GM21381 (cell line): ENCODE results near the gene C19orf81.

Source experiments
- ATAC-seq: cut with Tn5 transposase; IDR thresholded peaks from one replicate; pipeline ENCODE4 v1.9.1; 2021; ENCODE audit warnings: mild to moderate bottlenecking, moderate library complexity; ENCODE audit not compliant: unreplicated experiment

Gene C19orf81

GRCh38 chr19:50678323-50678722 lies 29.1 kb downstream of the C19orf81 start:
- ATAC-seq = no peak

- peak; percentile 73 for ATAC-seq
These were observed 30.2 kb downstream of the C19orf81 start for GRCh38 chr19:50679177-50680125.

- no peak for ATAC-seq
These were observed 37.2 kb downstream of the C19orf81 start for GRCh38 chr19:50686310-50687032.

- no peak for ATAC-seq
These were observed 39.5 kb downstream of the C19orf81 start for GRCh38 chr19:50688766-50689165.

DNA sequence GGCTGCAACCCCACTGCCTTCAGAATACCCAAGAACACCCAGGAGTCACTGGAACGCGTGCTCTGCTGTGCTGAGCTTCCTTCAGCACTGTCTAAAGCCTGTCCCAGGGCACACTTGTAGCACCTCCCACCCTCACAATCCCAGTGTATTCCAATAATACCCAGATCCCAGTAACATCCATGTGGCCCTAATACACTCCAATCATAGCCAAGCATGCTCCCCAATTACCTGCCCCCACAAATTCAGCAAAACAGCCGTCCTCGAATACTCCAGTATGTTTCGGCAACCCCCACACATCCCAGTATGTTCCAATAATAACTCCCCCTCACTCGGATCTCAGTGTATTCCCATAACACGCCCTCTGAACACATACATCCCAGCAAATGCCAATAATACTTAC lies 41.2 kb downstream of the C19orf81 start:
- ATAC-seq = no peak

GRCh38 chr19:50693064-50693975 lies 44.1 kb downstream of the C19orf81 start:
- no peak for ATAC-seq

GRCh38 chr19:50694815-50695145 lies 45.5 kb downstream of the C19orf81 start:
- no peak for ATAC-seq

- no peak for ATAC-seq
These were observed 46.2 kb downstream of the C19orf81 start for GRCh38 chr19:50695251-50696093.

- no peak for ATAC-seq
These were observed 46.8 kb downstream of the C19orf81 start for GRCh38 chr19:50696094-50696483.

GRCh38 chr19:50697414-50698124 lies 48.3 kb downstream of the C19orf81 start:
- ATAC-seq = no peak

GRCh38 chr19:50701367-50701985 lies 52.2 kb downstream of the C19orf81 start:
- no peak for ATAC-seq

DNA sequence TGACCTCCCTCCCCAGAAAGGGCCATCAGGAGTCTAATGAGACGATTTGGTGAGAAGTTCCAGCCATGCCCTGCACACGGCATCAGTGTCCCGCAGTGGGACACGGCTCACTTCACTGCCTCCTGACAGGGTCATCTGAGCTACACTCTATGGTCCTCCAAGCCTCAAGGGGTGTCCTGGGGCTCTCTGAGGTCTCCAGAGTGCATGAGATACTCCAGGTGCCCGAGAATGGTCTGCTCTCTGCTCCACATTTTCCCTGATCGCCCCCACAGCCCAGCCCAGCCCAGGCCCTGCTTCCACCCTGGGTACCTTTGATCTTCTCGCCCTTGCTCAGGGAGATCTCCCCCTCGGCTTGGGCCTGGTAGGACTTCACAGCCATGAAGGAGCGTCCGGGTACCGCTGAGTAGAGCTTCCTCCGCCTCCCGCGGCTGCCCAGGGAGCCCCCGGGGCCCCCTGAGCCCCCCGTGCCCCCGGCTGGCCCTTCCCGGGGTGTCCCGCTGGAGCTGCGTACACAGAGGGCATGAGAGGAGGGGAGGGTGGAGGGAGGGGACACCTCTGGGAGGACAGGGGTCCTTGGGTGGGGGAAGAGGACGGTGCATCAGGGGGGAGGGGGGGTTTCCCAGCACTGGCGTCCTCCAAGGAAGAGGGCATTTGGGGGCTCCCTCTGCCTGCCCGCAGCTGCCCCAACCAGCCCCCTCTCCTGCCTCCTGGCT lies 53.1 kb downstream of the C19orf81 start:
- ATAC-seq = no peak

- ATAC-seq = no peak
These were observed 53.9 kb downstream of the C19orf81 start for GRCh38 chr19:50702871-50703829.

GRCh38 chr19:50703915-50704796 lies 54.9 kb downstream of the C19orf81 start:
- ATAC-seq = no peak

- ATAC-seq = no peak
These were observed 56.3 kb downstream of the C19orf81 start for GRCh38 chr19:50705422-50706019.

- no peak for ATAC-seq
These were observed 57.1 kb downstream of the C19orf81 start for GRCh38 chr19:50706387-50706786.
